CD4-positive, alpha-beta T cell treated with Interleukin-1 beta for 1 hour (primary cell): ENCODE data around the gene FAM117A.

Experiments
- DNase-seq, 2 donors: peaks; one replicate each; pipeline ENCODE4 v3.0.0-alpha.2; 2020 to 2022

The FAM117A gene

GRCh38 chr17:49763735-49764558 is at the start of gene FAM117A:
Gene FAM117A, minus strand, starts transcription at chr17:49764131. Its CDS starts 44 bp downstream, at chr17:49764087.
- DNase-seq = peak; percentile 99

- no peak for DNase-seq
These were observed 45.1 kb upstream of the FAM117A start for GRCh38 chr17:49809056-49809455.

GRCh38 chr17:49798738-49799137 is 34.8 kb upstream of the FAM117A start:
- DNase-seq = no peak

GRCh38 chr17:49798182-49798581 is 34.3 kb upstream of the FAM117A start:
- DNase-seq = no peak

GRCh38 chr17:49795372-49795771 is 31.4 kb upstream of the FAM117A start:
- no peak for DNase-seq

GRCh38 chr17:49793309-49793708 is 29.4 kb upstream of the FAM117A start:
- no peak for DNase-seq

GRCh38 chr17:49789243-49789578 is 25.3 kb upstream of the FAM117A start:
- no peak for DNase-seq

- peak; percentile 99 for DNase-seq
These were observed 24.7 kb upstream of the FAM117A start, which contains the start of gene KAT7 for GRCh38 chr17:49788478-49789242. Gene KAT7, plus strand, starts transcription at chr17:49788681. Its CDS starts 154 bp downstream, at chr17:49788835.

GRCh38 chr17:49787884-49788477 is 24.1 kb upstream of the FAM117A start:
- DNase-seq = peak in 1 of 2 donors; percentile 27

GRCh38 chr17:49784636-49785035 is 20.7 kb upstream of the FAM117A start:
- DNase-seq = no peak

GRCh38 chr17:49783791-49784190 is 19.9 kb upstream of the FAM117A start:
- DNase-seq = no peak

GRCh38 chr17:49783071-49783715 is 19.3 kb upstream of the FAM117A start:
- DNase-seq = no peak

GRCh38 chr17:49779739-49780231 is 15.9 kb upstream of the FAM117A start:
- peak; percentile 21 to 56 for DNase-seq

GRCh38 chr17:49779156-49779738 is 15.3 kb upstream of the FAM117A start:
- DNase-seq = no peak

- DNase-seq = no peak
These were observed 13.6 kb upstream of the FAM117A start for GRCh38 chr17:49777563-49777962.

- no peak for DNase-seq
These were observed 12.8 kb upstream of the FAM117A start for GRCh38 chr17:49776551-49777300.

GRCh38 chr17:49775546-49776260 is 11.8 kb upstream of the FAM117A start:
- DNase-seq = no peak

- no peak for DNase-seq
These were observed 3.1 kb upstream of the FAM117A start for GRCh38 chr17:49766918-49767530.

- DNase-seq = no peak
These were observed 739 bp upstream of the FAM117A start for GRCh38 chr17:49764559-49765180.
